Measurements from ENCODE around the gene LCN10.

LCN10 gene

DNA sequence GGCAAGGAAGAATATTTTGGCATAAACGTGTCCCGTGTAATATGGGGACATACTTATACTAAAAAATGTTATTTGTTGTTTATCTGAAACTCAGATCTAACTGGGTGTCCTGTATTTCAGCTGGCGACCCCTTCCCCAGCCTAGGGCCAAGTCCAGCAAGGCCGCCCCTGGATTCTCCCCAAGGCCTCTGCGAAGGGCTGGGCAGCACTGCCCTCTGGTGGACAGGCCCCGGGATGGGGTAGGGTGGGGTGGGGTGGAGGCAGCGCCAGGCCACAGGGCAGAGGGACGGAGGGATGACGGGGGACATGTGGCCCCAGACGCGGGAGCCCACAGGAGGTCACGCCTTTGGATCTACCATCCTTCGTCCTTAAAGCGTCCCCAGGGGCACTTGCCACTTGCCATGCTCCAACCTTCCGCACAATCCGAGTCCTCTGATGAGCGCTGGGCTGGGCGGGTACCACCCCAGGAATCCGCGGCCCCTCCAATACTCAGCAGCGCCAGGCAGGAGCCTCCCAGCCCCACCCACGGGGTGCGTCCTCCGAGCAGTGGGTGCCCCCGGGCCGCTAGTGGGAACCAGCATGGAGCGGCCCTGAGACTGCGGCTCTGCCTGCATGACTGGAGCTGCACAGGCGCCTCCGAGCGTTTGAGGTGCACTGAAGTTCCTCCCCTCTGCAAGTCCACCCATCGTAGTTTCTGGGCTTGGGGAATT, 48.4 kb downstream of the LCN10 start:
- DNase-seq (ENCODE audit: low read depth) = no peak
- H3K4me3 ChIP-seq (ENCODE audit: low read depth, low read length) = no peak overlapping the region

DNA sequence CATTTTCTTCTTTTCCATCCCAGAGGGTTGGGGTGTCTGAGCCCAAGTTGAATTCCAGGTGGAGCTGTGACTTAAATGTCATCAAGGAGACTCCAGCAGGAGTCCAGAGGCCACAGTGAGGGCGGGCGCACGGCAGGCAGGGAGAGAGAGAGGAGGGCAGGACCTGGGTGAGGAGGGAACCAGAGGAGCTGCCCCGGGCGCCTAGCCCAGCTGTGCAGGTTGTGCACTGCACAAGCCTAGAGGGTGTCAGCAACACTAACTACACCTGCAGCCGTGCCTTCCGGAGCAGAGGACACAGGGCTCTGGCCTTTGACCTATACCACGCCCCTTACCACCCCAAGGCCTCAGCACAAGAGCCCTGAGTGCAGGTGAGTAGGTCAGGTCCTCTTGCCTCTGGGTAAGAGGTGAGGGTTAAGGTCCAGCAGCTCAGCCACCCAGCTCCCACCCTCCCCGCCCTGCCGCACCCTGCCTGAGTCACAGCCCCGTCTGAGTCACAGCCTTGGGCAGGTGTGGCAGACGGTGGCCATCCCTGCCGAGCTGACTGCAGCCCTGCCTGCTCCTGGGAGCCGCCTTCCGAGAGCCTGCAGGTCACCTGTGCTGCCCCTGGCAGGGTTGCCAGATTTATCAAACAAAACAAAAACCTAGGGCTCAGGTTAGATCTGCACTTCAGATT, 49.1 kb downstream of the LCN10 start:
- DNase-seq (ENCODE audit: low read depth) = no peak
- H3K4me3 ChIP-seq (ENCODE audit: low read depth, low read length) = no peak overlapping the region

GRCh38 chr9:136693135-136693489, 49.6 kb downstream of the LCN10 start:
- no peak overlapping the region for H3K4me3 ChIP-seq (ENCODE audit: low read depth, low read length)
- DNase-seq (ENCODE audit: low read depth) = no peak

GRCh38 chr9:136692185-136693134, 50.3 kb downstream of the LCN10 start:
- no peak overlapping the region for H3K4me3 ChIP-seq (ENCODE audit: low read depth, low read length)
- DNase-seq (ENCODE audit: low read depth) = no peak

GRCh38 chr9:136691316-136692184, 51.2 kb downstream of the LCN10 start:
- H3K4me3 ChIP-seq (ENCODE audit: low read depth, low read length) = no peak overlapping the region
- no peak for DNase-seq (ENCODE audit: low read depth)

DNA sequence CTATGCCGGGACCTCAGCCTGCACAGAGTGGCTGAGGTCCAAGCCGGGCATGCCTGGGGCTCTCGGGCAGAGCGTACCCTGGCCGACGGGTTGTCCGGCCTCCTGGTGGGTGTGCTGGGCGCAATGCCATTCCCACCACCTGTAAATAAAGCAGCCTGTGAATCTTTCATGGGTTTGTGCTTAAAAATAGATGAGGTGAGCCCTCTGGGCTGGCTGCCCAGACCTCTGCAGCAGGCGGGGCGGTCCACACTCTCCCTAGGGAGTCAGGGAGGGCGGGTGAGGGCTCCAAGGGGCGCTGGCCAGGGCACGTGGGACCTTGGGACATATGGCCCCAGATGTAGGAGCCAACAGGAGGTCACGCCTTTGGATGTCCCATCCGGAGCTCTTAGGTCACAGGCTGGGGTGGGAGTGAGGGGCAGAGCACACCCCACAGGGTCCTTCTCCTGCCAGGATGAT, 51.9 kb downstream of the LCN10 start:
- H3K4me3 ChIP-seq (ENCODE audit: low read depth, low read length) = no peak overlapping the region

GRCh38 chr9:136690104-136690805, 52.5 kb downstream of the LCN10 start:
- no peak for DNase-seq (ENCODE audit: low read depth)
- H3K4me3 ChIP-seq (ENCODE audit: low read depth, low read length) = no peak overlapping the region

More for the DNA sequence above, 51.9 kb downstream of the LCN10 start:
- DNase-seq (ENCODE audit: low read depth) = no peak

GRCh38 chr9:136689108-136689460, 53.7 kb downstream of the LCN10 start:
- no peak overlapping the region for H3K4me3 ChIP-seq (ENCODE audit: low read depth, low read length)

DNA sequence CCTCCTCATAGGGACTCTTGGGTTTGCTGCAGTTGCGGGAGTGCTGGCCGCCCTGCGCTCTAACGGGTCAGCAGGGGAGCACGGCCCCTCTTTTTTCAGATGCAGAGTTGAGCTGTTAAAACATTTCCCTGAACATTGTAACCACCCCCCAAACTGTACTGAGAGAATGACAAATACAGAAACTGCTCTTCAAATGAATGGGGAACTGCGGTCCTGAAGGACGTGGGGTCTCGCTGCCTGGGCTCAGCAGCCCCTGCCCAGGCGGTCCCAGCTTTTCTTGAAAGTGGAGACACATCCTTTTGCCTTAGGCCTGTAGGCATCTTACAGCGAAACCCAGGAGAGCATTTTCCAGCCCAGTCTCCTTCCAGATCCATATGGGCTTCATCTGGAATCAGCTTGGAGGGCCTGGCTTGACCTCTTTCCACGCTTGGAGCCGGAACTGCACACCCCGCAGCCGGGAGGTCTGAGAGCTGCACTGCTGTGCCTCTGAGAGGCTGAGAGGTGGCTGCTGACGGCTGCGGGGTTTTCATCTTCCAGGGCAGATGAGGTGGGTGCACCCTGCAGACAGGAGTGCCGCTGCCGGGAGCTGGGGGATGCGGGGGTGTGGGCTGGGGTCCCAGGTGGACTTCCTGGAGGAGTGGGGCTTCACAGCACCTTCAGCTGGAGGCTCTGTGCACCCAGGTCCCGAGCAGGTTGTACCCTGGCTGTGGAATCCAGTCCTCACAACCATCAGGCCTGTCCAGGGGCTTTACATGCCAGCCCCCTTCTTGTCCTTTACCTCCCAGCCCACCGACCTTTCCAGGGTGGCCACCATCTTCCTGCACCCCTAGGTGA, 54.2 kb downstream of the LCN10 start:
- no peak overlapping the region for H3K4me3 ChIP-seq (ENCODE audit: low read depth, low read length)
- no peak for DNase-seq (ENCODE audit: low read depth)

More at GRCh38 chr9:136689108-136689460, 53.7 kb downstream of the LCN10 start:
- no peak for DNase-seq (ENCODE audit: low read depth)

All from skeletal muscle cell (primary cell).